CD4-positive, alpha-beta T cell treated with Interleukin-4 for 1 hour (primary cell): ENCODE data around the gene REN.

Source experiments
- DNase-seq, 2 donors: peaks; one replicate each; pipeline ENCODE4 v3.0.0-alpha.2; 2020 to 2022

Gene REN

GRCh38 chr1:204130981-204131892 lies 34.9 kb downstream of the REN start:
- no peak for DNase-seq

GRCh38 chr1:204130178-204130577 lies 36.0 kb downstream of the REN start:
- no peak for DNase-seq

GRCh38 chr1:204128964-204129896 lies 36.9 kb downstream of the REN start:
- DNase-seq = peak; percentile 66

GRCh38 chr1:204128464-204128963 lies 37.6 kb downstream of the REN start:
- no peak for DNase-seq

- peak in 1 of 2 donors; percentile 19 for DNase-seq
Observed at GRCh38 chr1:204127597-204128242, 38.4 kb downstream of the REN start.

- DNase-seq = no peak
Observed at GRCh38 chr1:204126956-204127355, 39.2 kb downstream of the REN start.

GRCh38 chr1:204126386-204126785 lies 39.8 kb downstream of the REN start:
- no peak for DNase-seq

- no peak for DNase-seq
Observed at GRCh38 chr1:204125759-204126351, 40.3 kb downstream of the REN start.

GRCh38 chr1:204124639-204125038 lies 41.5 kb downstream of the REN start:
- no peak for DNase-seq

- peak in 1 of 2 donors; percentile 14 for DNase-seq
Observed at GRCh38 chr1:204123376-204123775, 42.8 kb downstream of the REN start.

- DNase-seq = no peak
Observed at GRCh38 chr1:204121840-204122555, 44.1 kb downstream of the REN start.

- no peak for DNase-seq
Observed at GRCh38 chr1:204116539-204116938, 49.6 kb downstream of the REN start.

GRCh38 chr1:204115116-204115515 lies 51.0 kb downstream of the REN start:
- no peak for DNase-seq

- no peak for DNase-seq
Observed at GRCh38 chr1:204114606-204115005, 51.5 kb downstream of the REN start.

GRCh38 chr1:204113896-204114295 lies 52.2 kb downstream of the REN start:
- no peak for DNase-seq

- no peak for DNase-seq
Observed at GRCh38 chr1:204112876-204113730, 53.0 kb downstream of the REN start.

- DNase-seq = no peak
Observed at GRCh38 chr1:204110894-204111633, 55.1 kb downstream of the REN start.

GRCh38 chr1:204108312-204109141 lies 57.6 kb downstream of the REN start:
- DNase-seq = no peak

GRCh38 chr1:204107892-204108291 lies 58.2 kb downstream of the REN start:
- DNase-seq = no peak
